NCI-H1048 (cell line): Measurements from ENCODE around the gene FOS.

Experiments
- DNase-seq: peaks from one replicate; lab custom pipeline; 2025; lab: John Stamatoyannopoulos, UW

The FOS gene

DNA sequence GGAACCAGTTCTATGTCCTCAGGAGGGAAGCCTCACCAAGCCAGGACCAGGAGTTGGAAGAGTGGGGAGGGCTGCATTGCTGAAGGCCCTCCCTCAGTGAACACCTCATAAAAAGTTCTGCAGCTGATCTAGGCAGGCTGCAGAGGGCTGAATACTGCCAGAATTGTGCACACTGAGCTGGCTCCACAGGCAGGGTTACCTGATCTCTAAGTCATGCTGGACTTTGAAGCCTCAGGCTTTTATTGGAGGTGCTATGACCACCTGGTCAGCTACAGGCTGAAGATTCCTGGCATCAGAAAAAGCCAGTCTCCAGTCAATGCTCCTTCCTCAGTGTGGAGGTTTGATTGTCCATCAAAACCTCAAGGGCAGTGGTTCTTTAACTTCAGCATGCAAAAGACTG lies 39.7 kb downstream of the FOS start:
- no peak for DNase-seq

DNA sequence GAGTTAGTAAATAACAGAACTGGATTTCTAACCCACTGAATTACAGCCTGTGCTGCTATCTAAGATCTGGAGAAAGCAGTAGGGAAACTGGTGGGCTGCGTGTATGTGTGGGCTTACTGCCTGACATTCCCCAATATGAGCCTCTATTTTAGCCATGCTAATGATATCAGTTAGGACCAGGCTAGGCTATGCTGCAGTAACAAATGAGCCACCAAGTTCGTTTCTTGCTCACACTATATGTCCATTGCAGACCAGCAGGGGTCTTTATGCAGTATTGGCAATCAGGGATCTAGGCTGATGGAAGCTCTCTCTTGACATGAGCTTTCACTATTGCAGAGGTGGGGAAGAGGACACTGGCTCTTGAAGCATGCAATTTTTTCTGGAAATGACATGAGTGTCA lies 40.4 kb downstream of the FOS start:
- DNase-seq = no peak

DNA sequence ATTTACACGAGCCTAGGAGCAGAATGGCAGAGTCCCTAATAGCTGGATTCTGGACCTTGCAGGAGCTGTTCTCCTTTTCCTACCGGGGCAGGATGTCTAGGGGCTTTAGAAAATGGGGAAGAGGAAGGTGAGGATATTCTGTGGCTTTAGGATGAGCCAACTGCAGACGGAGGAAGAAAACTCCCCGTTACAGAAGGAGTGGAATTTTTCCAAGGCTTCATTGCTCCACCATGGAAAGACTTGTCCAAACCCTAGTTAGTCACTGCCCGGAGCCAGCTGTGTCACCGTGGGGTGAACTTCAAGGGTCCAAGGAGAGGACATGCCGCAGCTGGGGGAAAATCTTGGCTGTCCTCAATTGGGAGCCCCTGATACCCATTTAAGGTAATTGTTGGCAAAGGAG lies 41.6 kb downstream of the FOS start:
- DNase-seq = no peak

DNA sequence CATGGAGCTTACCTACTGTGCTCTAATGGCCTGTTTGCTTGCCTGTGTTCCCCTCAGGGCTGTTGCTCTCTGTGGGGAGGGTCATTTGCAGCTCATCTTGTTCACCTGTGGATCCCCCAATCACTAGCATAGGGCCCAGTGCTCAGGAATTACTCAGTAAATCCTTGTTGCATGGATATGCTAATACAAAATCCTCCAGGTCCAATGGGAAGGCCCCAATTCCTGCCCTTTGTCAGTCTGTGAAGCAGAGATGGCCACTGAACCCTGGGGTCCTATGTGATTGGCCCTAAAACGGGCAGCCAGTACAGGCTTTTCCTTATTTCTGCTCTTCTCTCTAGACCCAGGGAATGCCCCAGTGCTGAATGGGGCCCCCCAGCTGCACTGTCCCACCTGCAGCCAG lies 44.1 kb downstream of the FOS start:
- DNase-seq = no peak

DNA sequence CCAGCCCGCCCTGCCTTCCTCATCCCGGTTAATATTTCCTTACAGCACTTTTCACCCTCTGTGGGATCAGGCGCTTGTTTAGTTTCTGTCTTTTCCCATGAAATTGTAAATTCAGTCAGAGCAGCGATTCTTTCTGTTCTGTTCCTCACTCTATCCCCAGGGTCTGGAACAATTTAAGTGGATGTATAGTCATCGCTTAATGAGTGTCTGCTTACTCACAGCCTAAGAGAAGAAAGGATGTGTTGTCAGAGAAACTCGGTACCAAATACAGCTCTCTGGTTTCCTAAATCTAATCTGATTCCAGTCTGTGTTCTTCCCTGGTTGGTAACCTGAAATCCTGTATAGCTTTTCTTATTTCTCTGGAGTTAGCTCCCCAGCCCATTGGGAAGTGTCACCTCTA lies 44.9 kb downstream of the FOS start:
- DNase-seq = no peak

DNA sequence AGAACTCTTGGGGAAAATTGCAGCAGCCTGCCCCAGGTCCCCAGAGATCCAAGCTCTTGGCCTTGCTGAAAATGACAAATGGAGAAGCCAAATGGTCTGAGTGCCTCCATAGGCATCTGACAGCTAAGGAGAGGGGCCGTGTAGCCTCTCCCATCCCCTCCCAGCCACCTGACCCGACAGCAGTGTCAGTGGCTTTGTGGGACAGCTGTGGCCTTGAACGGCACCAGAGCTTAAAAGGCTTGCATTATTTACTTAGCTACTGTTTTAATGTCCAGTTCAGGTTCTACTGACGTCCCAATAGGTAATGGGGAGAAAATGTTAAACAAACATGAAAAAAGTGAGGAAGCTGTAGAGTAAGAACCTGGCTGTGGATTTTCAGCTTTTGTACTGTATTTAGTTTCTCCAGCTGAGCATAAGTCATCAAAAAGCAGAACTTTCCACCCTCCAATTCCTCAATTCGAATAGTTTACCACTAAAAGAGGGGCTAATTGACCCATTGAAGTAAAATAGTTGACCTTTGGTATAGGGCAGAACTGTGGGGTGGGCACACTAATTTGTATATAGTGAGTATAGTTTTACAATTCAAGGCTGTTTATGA lies 50.0 kb downstream of the FOS start:
- DNase-seq = no peak

DNA sequence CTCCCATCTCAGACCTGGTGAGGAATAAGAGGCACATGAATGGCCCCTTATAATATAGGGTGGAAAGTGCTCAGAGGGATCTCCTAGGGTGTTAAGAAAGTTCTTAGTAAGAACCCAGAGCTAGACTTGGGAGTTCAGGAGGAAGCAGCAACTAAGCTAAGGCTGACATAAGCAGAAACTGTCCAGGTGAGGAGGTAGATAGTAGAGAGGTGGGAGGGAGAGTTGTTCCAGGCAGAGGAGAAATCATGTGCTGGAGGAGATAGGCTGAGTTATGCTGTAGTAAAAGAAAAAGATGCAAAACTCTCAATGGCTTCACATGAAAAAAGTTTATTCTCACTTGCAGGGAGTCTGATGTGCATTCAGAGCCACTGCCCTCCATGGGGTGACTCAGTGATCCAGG lies 50.7 kb downstream of the FOS start:
- DNase-seq = no peak

DNA sequence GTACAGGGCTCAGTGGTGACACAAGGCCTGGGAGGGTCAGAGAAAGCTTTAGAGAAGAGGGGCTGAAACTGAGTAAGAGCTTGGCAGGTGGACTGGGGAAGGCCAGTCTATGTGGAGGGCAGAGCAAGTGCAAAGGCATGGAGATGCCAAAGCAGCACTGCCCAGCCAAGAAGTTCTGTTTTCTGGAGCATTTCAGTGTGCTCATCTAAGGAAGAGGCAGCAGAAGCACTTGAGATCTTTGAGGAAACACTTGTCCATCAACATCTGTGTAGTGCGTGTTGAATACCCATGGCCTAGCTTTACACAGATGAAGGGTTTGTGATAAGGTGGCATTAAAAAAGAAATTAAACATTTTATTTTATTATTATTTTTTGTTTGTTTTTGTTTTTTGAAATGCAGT lies 52.8 kb downstream of the FOS start:
- no peak for DNase-seq
